ENCODE data around the gene INKA2. TPM values are rescaled to one million over a fixed set of nuclear protein-coding genes. Genes with fewer than 3 reads are reported as not detected.

INKA2 gene
- polyA plus RNA-seq, 3 donors, result 1.8 to 6.6 (median 2.0) TPM

DNA sequence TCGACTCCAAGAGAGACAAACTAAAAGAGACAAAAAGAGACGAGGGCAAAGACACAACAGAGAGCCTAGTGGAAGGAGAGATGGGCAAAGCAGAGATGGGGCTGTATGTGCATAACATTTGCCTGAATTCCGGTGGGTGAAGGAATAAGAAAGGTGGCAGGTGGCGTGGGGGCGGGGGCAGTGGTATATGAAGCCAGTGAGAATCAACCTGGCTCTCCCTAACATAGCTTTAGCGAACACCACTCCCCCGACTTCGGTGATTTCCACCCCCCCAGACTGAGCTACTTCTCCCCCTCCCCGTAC, 1.1 kb downstream of the INKA2 start:
- H2AFZ ChIP-seq (ENCODE audit: insufficient read depth, low read depth, low read length, poor library complexity, severe bottlenecking), result peak overlapping the region; percentile 83

DNA sequence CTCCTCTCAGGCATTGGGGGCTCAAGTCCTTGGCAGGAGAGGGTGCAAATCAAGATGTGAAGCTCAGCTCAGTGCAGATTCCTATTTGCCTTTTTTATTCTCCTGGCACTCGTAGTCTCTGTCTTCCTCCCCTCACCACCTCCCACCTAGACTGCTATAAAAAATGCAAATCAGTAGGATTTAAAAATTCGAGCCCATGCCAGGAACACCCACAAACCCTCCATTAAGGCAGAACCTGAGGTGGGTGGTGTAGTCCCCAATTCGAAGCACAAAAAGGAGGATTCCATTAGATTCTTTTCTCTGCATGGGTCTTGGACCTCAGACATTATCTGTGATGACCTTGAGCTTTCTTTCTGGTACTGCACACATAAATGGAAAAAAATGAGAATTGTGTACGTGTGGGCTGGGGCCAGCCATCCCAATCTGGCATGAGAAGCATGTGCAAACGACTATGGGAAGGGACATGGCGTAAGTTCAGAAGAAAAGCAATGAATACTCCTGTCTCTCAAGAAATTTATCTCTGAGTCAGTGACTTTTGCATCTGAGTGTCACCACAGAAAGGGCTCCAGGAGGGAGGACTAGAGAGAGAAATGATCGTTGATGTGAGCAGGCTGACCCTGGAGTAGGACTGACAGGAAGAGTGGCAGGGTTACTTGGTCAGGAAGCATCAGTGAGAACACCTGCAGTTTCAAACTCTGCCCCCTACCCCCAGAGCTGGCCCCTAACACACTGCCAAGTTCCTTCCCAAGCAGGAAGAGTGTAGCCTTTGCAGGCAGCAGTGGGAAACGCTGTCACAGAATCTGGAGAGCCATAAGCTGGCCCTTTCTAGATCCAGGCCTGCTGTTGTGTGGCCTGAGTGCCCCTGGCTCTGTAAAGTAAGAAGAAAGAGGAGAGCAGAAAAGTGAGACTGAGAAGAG, 1.7 kb downstream of the INKA2 start:
- Mint-ChIP-seq H3K9me3 (peaks cover 0 to 19% (median 6%) of the 10 kb centered on the region in 7 donors), H3K36me3 (peaks cover 13 to 25% of the 10 kb centered on the region in 2 donors), H3K4me3 (peak overlapping the region; percentile 87 to 89), H3K27ac (peak overlapping the region; percentile 18 to 89 (median 68)), H3K4me1 (peaks cover 31% of the 10 kb centered on the region), H3K27me3 (ENCODE audit: low read depth in 3 of 3) (peaks cover 39 to 58% (median 49%) of the 10 kb centered on the region in 3 donors)
- H2AFZ ChIP-seq (ENCODE audit: insufficient read depth, low read depth, low read length, poor library complexity, severe bottlenecking), result peak overlapping the region; percentile 83
- peaks cover 0 to 4% of the 10 kb centered on the region in 2 donors for H3K9me3 ChIP-seq (replicated peaks in 1 of 2; ENCODE audit: control insufficient read depth in 1 of 2, insufficient read depth in 1 of 2, low read length in 2 of 2)
- DNase-seq, result no peak
- intact Hi-C loops (cut with micrococcal nuclease), result loop anchor here (10.0 kb wide), 4 partner anchors 123 to 773 kb away; partner anchors contain the start of genes ADORA3 (in 1 of the 2), DENND2D (in 1 of the 2), LRIF1 (in 1 of the 2) and RAP1A (in 1 of the 2)
- H4K20me1 ChIP-seq (ENCODE audit: insufficient read depth, low read length), result no peaks in the 10 kb centered on the region
- no peaks in the 10 kb centered on the region for H3K36me3 ChIP-seq (replicated peaks in 1 of 2; ENCODE audit: control insufficient read depth in 1 of 2, insufficient read depth in 2 of 2, low read length in 2 of 2)
- peaks cover 15 to 43% of the 10 kb centered on the region in 2 donors for H3K27me3 ChIP-seq (ENCODE audit: control insufficient read depth in 2 of 2, insufficient read depth in 2 of 2, low read length in 2 of 2)
- TF ChIP-seq, protein P1, sequence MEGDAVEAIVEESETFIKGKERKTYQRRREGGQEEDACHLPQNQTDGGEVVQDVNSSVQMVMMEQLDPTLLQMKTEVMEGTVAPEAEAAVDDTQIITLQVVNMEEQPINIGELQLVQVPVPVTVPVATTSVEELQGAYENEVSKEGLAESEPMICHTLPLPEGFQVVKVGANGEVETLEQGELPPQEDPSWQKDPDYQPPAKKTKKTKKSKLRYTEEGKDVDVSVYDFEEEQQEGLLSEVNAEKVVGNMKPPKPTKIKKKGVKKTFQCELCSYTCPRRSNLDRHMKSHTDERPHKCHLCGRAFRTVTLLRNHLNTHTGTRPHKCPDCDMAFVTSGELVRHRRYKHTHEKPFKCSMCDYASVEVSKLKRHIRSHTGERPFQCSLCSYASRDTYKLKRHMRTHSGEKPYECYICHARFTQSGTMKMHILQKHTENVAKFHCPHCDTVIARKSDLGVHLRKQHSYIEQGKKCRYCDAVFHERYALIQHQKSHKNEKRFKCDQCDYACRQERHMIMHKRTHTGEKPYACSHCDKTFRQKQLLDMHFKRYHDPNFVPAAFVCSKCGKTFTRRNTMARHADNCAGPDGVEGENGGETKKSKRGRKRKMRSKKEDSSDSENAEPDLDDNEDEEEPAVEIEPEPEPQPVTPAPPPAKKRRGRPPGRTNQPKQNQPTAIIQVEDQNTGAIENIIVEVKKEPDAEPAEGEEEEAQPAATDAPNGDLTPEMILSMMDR (IDR thresholded peaks at IDR 0.05), result no peak
- 50% methylated on average over 2 of the region's 8 CpGs for WGBS (ENCODE audit: insufficient coverage)
- H3K4me1 ChIP-seq (ENCODE audit: control insufficient read depth in 1 of 2, insufficient read depth in 2 of 2, low read length in 2 of 2), result peaks cover 77 to 81% of the 10 kb centered on the region in 2 donors
- H3K4me3 ChIP-seq (replicated peaks in 1 of 3; ENCODE audit: low read depth in 2 of 3, low read length in 3 of 3), result peak overlapping the region in 2 of 3 experiments; percentile 63 to 79
- H3K27ac ChIP-seq (ENCODE audit: low read depth in 1 of 2, low read length in 2 of 2), result no peak overlapping the region
- no peaks in the 10 kb centered on the region for H3K79me2 ChIP-seq (ENCODE audit: insufficient read depth, low read length)
- peak overlapping the region; percentile 77 for H3K9ac ChIP-seq (ENCODE audit: insufficient read depth, low read length, poor library complexity, severe bottlenecking)
- H3K4me2 ChIP-seq (replicated peaks; ENCODE audit: extremely low read depth, low read length, poor library complexity, severe bottlenecking), result peak overlapping the region; percentile 79

More for the DNA sequence above, 1.1 kb downstream of the INKA2 start:
- Histone ChIP-seq H3K79me2 (ENCODE audit: insufficient read depth, low read length) (no peaks in the 10 kb centered on the region), H3K9me3 (replicated peaks in 1 of 2; ENCODE audit: control insufficient read depth in 1 of 2, insufficient read depth in 1 of 2, low read length in 2 of 2) (peaks cover 0 to 4% of the 10 kb centered on the region in 2 donors), H3K27ac (ENCODE audit: low read depth in 1 of 2, low read length in 2 of 2) (peak overlapping the region in 1 of 2 donors; percentile 81), H3K27me3 (ENCODE audit: control insufficient read depth in 2 of 2, insufficient read depth in 2 of 2, low read length in 2 of 2) (peaks cover 18 to 48% of the 10 kb centered on the region in 2 donors), H3K4me3 (replicated peaks in 1 of 3; ENCODE audit: low read depth in 2 of 3, low read length in 3 of 3) (peak overlapping the region; percentile 46 to 79 (median 63)), H3K4me1 (ENCODE audit: control insufficient read depth in 1 of 2, insufficient read depth in 2 of 2, low read length in 2 of 2) (peaks cover 71 to 75% of the 10 kb centered on the region in 2 donors), H3K36me3 (replicated peaks in 1 of 2; ENCODE audit: control insufficient read depth in 1 of 2, insufficient read depth in 2 of 2, low read length in 2 of 2) (no peaks in the 10 kb centered on the region), H3K9ac (ENCODE audit: insufficient read depth, low read length, poor library complexity, severe bottlenecking) (peak overlapping the region; percentile 77), H3K4me2 (replicated peaks; ENCODE audit: extremely low read depth, low read length, poor library complexity, severe bottlenecking) (peak overlapping the region; percentile 79), H4K20me1 (ENCODE audit: insufficient read depth, low read length) (no peaks in the 10 kb centered on the region)
- H3K9me3 Mint-ChIP-seq, result peaks cover 0 to 19% (median 6%) of the 10 kb centered on the region in 7 donors
- no peak for DNase-seq
- peaks cover 45 to 64% (median 50%) of the 10 kb centered on the region in 3 donors for H3K27me3 Mint-ChIP-seq (ENCODE audit: low read depth in 3 of 3)
- intact Hi-C loops (cut with micrococcal nuclease), result loop anchor here (10.0 kb wide), 4 partner anchors 123 to 773 kb away; partner anchors contain the start of genes ADORA3 (in 1 of the 2), DENND2D (in 1 of the 2), LRIF1 (in 1 of the 2) and RAP1A (in 1 of the 2)
- 28% methylated on average over 4 of the region's 9 CpGs for WGBS (ENCODE audit: insufficient coverage)
- H3K36me3 Mint-ChIP-seq, result peaks cover 8 to 23% of the 10 kb centered on the region in 2 donors
- H3K4me1 Mint-ChIP-seq, result peaks cover 31% of the 10 kb centered on the region
- TF ChIP-seq, protein P1 (IDR thresholded peaks at IDR 0.05), result no peak
- H3K4me3 Mint-ChIP-seq, result peak overlapping the region; percentile 87 to 89
- peak overlapping the region; percentile 18 to 89 (median 68) for H3K27ac Mint-ChIP-seq

Measured in CD14-positive monocyte (primary cell).